ENCODE data around the gene KIRREL1. TPM values are rescaled to one million over a fixed set of nuclear protein-coding genes. Genes with fewer than 3 reads are reported as not detected.

Gene KIRREL1
- total and polyA plus RNA-seq, 2 of the 8 experiments (the other 6 are each of a cell fraction or from before 2014, with no cell fraction given), result 14.2 to 39.0 TPM

DNA sequence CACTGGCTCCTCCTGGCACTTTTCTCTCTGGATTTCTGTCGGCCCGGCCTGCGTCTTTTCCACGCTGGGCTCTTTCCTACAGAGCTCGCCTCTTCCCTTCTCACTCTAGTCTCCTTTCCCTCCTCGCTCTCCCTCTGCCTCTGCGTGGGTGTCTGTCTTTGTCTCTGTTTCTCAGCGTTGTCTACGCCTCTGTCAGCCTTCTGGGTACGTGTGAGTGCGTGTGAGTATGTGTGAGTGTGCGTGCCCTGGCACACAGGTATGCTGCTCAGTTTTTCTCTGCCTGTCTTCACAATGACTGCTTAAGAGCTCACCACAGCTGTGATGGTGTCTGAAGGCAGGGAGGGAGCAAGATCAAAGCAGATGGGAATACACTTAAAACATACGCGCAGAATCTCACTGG, 77.7 kb downstream of the KIRREL1 start (continued):
- TF ChIP-seq, protein P1, sequence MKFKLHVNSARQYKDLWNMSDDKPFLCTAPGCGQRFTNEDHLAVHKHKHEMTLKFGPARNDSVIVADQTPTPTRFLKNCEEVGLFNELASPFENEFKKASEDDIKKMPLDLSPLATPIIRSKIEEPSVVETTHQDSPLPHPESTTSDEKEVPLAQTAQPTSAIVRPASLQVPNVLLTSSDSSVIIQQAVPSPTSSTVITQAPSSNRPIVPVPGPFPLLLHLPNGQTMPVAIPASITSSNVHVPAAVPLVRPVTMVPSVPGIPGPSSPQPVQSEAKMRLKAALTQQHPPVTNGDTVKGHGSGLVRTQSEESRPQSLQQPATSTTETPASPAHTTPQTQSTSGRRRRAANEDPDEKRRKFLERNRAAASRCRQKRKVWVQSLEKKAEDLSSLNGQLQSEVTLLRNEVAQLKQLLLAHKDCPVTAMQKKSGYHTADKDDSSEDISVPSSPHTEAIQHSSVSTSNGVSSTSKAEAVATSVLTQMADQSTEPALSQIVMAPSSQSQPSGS (IDR thresholded peaks at IDR 0.05; ENCODE audit: low read length), result no peak
- TF ChIP-seq POLR2AphosphoS5 (IDR thresholded peaks at IDR 0.05; ENCODE audit: low read depth, low read length) (no peak), PHF8 (conservative IDR thresholded peaks at IDR 0.05; ENCODE audit: low read depth, low read length) (no peak), RBBP5 (IDR thresholded peaks at IDR 0.05; ENCODE audit: borderline replicate concordance, low read depth, low read length) (no peak)
